ENCODE results near the gene P3H1. TPM values are rescaled to one million over a fixed set of nuclear protein-coding genes. Genes with fewer than 3 reads are reported as not detected.

The P3H1 gene
- total RNA-seq, 1 experiment from 2014 or later: 22.8 TPM

DNA sequence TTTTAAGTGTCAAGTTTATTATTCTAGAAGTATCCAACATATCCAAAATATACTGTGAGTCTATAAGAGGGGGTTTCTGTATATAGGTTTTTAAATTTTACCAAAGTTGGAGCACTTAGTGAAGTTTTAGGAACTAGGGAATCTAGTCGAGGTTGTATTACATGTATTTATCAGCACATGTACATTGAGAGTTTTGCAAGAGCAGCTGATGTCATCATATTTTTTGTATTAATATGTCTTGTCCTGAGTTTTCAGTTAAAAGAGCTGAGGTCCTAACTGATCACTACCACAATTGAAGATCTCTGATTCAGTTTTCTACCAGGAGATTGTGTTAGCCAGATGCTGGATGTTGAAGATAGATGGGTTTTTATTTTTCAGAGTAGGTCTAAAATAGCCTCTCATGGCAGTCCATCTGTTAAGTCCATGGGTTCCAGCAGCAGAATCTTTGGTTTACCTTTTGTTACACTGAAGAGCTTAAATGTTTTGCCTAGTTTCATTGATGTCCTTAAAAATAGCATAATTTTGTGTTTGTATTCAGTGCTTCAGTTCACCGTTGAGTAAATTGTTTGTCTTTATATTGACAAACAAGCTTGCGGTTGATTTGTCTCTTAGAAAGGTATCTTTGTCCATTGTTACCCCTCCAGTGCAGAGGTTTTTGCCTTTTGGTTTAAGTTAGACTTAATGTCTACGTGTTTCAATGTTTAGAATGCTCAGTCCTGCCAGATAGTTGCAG, 68.6 kb downstream of the P3H1 start:
- peaks cover 18% of the 10 kb centered on the region for H3K4me1 ChIP-seq (replicated peaks; ENCODE audit: insufficient read depth)
- no peak overlapping the region for H3K27ac ChIP-seq
- H3K36me3 ChIP-seq (ENCODE audit: low read depth): peaks cover 90% of the 10 kb centered on the region
- no peaks in the 10 kb centered on the region for H3K9me3 ChIP-seq (ENCODE audit: insufficient read depth, low read depth)
- no TSS peak for BruUV-seq (replicated peaks)
- H3K4me3 ChIP-seq: no peak overlapping the region
- no peak overlapping the region for H2AFZ ChIP-seq
- ChIA-PET POLR2A (ENCODE audit: unreplicated experiment) (no interaction called here), CTCF (no interaction called here)
- H3K9me2 ChIP-seq (ENCODE audit: insufficient read depth): no peaks in the 10 kb centered on the region
- H3K27me3 ChIP-seq (ENCODE audit: insufficient read depth, low read depth): no peaks in the 10 kb centered on the region
- H3K4me2 ChIP-seq: no peak overlapping the region
- peaks cover 74% of the 10 kb centered on the region for H3K79me2 ChIP-seq (ENCODE audit: low read depth)
- DNase-seq: no peak
- H3F3A ChIP-seq (ENCODE audit: insufficient read depth, low read depth): peaks cover 45% of the 10 kb centered on the region; the same call in 1 of the 2 replicates
- intact Hi-C loops (cut with micrococcal nuclease; ENCODE audit: unreplicated experiment): loop anchor here (10.0 kb wide), 1 partner anchor 553 kb away; no protein-coding TSS in a partner anchor
- peaks cover 57% of the 10 kb centered on the region for H4K20me1 ChIP-seq (ENCODE audit: insufficient read depth)
- TF ChIP-seq, protein P1, sequence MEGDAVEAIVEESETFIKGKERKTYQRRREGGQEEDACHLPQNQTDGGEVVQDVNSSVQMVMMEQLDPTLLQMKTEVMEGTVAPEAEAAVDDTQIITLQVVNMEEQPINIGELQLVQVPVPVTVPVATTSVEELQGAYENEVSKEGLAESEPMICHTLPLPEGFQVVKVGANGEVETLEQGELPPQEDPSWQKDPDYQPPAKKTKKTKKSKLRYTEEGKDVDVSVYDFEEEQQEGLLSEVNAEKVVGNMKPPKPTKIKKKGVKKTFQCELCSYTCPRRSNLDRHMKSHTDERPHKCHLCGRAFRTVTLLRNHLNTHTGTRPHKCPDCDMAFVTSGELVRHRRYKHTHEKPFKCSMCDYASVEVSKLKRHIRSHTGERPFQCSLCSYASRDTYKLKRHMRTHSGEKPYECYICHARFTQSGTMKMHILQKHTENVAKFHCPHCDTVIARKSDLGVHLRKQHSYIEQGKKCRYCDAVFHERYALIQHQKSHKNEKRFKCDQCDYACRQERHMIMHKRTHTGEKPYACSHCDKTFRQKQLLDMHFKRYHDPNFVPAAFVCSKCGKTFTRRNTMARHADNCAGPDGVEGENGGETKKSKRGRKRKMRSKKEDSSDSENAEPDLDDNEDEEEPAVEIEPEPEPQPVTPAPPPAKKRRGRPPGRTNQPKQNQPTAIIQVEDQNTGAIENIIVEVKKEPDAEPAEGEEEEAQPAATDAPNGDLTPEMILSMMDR (conservative IDR thresholded peaks at IDR 0.05): no peak
- no peak for TF ChIP-seq EZH2 (IDR thresholded peaks at IDR 0.05; ENCODE audit: low read depth)

Other genes starting within 250 kb of the P3H1 start
- gene PPIH, start 108.6 kb downstream of the P3H1 start, total RNA-seq (2021): 82.7 and 102 TPM in 2 replicates
- gene YBX1, start 84.6 kb downstream of the P3H1 start, total RNA-seq (2021): 656 and 1,130 TPM in 2 replicates
- gene CLDN19, start 26.8 kb downstream of the P3H1 start, total RNA-seq (2021): not detected in 2 replicates
- 5.6 and 8.3 TPM in 2 replicates for gene C1orf50, start 221 bp upstream of the P3H1 start, total RNA-seq (2021)
- 0.28 and 1.0 TPM in 2 replicates for gene TMEM269, start 18.0 kb upstream of the P3H1 start, total RNA-seq (2021)
- 20.8 and 31.2 TPM in 2 replicates for gene ERMAP, start 50.1 kb upstream of the P3H1 start, total RNA-seq (2021)
- 32.3 and 32.6 TPM in 2 replicates for gene SVBP, start 50.4 kb upstream of the P3H1 start, total RNA-seq (2021)
- gene ZNF691, start 79.6 kb upstream of the P3H1 start, total RNA-seq (2021): 11.4 and 14.6 TPM in 2 replicates
- 327 and 337 TPM in 2 replicates for gene SLC2A1, start 191.8 kb upstream of the P3H1 start, total RNA-seq (2021)